ENCODE measurements around the gene FRYL. TPM values are rescaled to one million over a fixed set of nuclear protein-coding genes. Genes with fewer than 3 reads are reported as not detected.
"Not testable (repeated sequence)": the region's sequence is repeated elsewhere in the genome, so short reads cannot be mapped to it uniquely, and the experiment has no call there.

The FRYL gene
- polyA plus RNA-seq, 12 donors = 22.3 to 75.0 (median 29.1) TPM; not detected in 1

DNA sequence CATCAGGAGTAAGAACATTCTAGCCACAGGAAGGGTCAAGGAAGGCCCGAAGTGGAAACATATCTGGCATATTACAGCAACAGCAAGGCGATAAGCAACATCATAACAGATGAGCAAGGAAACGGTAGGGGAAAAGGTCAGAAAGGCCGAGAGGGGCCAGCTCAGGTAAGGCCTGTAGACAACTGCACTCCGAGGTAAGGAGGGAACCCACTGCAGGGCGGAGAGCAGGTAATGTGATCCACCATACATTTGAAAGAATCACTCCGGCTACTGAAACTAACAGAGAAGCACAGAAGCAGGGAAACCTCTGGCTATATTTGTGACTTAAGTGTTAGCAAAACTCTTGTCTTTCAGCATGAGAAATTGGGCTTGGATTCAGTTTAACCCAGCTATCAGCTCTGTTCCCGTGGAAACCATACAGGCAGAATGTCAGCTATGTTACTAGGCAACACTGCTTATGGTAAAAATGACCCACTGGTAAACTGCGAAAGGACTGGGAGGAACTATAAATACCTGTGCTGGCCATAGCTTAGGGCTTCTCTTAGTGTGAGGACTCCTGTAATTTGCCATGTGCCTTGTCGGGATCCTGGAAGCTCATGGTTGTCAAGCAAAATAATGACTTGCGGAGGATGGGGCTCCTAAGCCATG, 31.0 kb downstream of the FRYL start:
- no peak for DNase-seq

DNA sequence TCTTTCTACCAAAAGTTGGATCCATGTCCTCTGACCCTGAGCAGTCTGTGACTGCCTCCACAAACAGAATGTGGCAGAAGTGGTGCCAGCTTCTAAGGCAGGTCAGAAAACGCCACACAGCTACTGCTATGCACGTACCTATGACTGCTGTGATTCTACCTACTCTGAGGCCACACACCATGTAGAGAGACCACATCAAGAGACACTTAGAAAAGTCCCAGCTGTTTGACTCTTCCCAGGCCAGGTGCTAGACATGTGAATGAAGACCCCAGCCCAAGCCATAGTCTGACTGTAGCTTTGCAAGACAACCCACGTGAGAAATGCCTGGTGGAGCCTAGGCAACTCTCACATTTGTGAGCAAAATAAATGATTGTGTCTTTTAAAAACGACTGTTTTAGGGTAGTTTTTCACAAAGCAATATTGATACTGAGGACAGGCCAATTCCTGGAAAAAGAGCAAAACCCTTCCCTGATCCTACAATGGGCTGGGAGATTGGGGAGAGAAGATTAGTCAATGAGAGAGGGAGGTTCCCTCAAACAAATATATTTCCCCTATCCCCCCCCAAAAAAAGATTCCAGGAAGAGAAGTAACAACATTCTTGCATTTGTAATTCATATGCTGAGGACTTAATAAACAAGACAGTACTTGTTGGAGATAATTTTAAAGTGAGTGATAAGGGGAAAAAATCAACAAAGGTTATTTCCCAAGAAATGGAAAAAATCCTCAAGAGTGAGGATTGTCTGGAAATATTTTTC, 33.3 kb downstream of the FRYL start:
- DNase-seq = no peak

DNA sequence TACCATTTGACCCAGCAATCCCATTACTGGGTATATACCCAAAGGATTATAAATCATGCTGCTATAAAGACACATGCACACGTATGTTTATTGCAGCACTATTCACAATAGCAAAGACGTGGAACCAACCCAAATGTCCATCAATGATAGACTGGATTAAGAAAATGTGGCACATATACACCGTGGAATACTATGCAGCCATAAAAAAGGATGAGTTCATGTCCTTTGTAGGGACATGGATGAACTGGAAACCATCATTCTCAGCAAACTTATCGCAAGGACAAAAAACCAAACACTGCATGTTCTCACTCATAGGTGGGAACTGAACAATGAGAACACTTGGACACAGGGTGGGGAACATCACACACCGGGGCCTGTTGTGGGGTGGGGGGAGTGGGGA, 34.9 kb downstream of the FRYL start:
- not testable (repeated sequence) for DNase-seq

DNA sequence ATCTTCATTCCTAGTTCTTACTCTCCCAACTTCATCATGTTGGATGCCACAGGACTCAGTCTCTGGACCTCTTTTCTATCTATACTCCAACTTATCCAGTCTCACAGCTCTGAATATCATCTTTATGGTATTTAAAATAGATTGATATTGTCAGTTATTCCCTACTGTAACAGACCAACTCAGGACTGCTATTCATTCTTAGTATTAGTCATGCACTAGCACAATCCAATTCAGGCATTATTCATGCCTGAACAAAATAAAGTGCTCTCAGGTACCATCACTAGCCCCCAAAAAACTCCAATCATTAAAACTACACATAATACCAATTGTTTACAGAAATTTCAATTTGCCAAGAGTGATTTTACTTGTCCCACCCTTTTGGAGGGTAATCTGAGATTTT, 37.7 kb downstream of the FRYL start:
- no peak for DNase-seq

DNA sequence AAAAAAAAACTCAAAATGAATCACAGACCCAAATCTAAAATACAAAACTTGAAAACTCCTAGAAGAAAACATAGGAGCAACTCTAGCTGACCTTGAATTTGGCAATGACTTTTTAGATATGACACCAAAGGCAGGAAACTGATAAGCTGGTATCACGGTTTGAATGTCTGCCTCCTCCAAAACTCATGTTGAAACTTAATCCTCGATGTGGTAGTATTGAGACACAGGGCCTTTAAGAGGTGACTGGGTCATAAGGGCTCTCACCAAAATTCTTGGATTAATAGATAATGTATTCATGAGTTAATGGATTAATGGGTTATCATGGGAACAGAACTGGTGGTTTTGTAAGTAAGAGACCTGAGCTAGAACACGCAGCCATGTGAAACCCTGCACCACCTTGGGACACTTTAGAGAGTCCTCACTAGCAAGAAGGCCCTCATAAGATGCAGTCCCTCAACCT, 40.5 kb downstream of the FRYL start:
- no peak for DNase-seq

DNA sequence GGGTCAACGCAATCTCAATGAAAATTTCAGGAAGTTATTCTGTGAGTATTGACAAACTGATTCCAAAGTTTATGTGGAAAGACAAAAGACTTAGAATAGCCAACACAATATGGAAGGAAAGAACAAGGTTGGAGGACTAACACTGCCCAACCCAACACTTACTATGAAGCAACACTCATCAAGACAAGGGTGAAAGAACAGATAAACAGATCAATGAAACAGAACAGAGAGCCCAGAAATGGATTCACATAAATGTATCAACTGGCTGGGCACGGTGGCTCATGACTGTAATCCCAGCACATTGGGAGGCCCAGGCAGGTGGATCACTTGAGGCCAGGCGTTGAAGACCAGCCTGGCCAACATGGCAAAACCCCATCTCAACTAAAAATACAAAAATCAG, 41.2 kb downstream of the FRYL start:
- no peak for DNase-seq

DNA sequence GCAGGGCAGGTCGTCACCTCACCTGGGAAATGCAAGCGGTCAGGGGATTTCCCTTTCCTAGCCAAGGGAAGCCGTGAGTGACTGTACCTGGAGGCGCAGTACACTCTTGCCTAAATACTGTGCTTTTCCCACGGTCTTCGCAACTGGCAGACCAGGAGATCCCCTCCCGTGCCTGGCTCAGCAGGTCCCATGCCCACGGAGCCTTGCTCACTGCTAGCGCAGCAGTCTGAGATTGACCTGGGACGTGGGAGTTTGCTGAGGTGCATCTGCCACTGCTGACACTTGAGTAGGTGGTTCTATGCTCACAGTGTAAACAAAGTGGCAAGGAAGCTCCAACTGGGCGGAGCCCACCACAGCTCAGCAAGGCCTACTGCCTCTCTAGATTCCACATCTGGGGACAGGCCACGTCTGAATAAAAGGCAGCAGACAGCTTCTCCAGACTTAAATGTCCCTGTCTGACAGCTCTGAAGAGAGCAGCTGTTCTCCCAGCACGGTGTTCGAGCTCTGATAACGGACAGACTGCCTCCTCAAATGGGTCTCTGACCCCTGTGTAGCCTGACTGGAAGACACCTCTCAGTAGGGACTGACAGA, 51.1 kb downstream of the FRYL start:
- not testable (repeated sequence) for DNase-seq

DNA sequence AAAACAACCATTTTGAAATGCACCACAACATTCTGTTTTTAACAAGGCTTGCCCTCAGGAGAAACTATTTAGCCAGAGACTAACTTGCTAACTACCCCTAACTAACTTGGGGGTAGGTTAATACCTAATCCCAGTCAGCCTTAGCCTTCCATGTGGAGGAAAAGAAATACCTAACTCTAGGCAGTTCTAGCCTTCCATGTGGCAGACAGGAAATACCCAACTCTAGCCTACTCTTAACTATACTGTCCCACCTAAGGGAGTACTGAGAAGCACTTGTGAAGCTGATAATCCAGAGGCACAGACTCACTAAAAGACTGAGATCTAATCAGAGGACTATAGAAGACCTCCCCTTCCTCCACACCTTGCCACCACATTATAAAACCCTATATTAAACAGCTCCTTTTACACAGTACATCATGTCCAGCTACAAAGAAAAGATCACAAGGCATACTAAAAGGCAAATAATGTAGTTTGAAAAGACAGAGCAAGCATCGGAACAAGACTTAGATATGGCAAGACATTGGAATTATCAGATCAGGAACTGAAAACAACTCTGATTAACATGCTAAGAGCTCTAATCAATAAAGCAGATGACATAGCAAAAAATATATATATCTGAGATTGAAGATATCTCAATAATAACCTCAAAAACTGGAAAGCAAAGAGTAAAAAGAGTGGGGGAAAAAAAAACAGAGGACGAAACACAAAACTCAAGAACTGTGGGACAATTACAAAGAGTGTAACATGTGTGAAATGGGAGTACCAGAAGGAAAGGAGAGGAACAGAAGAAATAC, 52.2 kb downstream of the FRYL start:
- DNase-seq = no peak

DNA sequence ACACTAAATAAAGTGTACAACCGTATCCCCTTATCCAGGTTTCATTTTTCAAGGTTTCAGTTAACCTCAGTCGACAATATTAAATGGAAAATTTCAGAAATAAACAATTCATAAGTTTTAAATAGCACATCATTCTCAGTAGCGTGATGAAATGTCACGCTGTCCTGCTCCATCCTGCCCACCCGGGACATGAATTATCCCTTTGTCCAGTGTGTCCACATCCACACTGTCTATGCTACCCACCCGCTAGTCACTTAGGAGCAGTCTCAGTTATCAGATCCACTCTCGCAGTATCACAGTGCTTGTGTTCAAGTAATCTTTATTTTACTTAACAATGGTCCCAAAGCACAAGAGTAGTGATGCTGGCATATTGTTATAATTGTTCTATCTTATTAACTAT, 54.7 kb downstream of the FRYL start:
- DNase-seq = no peak

DNA sequence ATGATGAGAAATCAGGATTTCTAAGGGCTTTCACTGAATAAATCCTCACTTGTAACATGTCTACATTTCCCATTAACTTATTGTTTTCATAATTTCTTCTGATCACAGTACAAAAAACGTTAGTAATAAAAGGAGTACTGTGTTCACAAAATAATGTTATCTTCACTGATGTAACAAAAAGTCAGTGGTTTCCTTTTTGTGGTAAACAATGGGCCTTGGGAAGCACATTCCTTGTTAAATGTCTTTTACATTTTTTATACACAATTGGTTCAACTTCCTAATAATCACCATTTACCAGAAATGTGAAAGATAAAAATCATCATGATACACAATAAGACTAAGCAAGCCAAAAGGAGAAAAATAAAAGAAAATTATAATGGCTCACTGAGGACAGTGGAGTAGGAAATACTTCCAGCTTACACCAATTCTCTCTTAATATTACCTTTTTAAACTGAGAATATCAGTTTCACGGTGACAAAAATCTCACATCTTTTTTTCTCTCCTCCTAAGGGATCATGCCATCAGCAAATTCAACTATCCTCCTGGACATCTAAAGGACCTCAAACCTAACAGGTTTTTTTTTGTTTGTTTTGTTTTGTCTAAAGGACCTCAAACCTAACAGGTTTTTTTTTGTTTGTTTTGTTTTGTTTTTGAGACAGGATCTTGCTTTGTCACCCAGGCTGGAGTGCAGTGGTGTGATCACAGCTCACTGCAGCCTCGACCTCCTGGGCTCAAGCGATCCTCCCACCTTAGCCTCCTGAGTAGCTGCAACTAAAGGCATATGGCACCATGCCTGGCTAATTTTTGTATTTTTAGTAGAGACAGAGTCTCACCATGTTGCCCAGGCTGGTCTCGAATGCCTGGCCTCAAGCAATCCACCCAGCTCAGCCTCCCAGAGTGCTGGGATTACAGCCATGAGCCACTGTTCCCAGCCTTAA, 57.3 kb downstream of the FRYL start:
- no peak for DNase-seq

DNA sequence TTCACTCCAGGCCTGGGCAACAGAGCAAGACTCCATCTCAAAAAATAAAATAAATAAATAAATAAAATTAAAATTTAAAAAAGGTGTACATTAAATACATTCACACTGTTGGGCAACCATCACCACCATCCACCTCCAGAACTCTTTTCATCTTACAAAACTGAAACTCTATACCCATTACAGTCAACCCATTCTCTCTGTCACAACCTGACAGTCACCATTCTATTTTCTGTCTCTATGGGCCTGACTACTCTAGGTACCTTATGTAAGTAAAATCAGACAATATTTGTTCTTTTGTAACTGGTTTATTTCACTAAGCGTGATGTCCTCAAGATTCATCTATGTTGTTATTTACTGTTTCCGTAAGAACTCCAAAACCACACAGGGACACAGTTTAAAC, 59.6 kb downstream of the FRYL start:
- DNase-seq = no peak

DNA sequence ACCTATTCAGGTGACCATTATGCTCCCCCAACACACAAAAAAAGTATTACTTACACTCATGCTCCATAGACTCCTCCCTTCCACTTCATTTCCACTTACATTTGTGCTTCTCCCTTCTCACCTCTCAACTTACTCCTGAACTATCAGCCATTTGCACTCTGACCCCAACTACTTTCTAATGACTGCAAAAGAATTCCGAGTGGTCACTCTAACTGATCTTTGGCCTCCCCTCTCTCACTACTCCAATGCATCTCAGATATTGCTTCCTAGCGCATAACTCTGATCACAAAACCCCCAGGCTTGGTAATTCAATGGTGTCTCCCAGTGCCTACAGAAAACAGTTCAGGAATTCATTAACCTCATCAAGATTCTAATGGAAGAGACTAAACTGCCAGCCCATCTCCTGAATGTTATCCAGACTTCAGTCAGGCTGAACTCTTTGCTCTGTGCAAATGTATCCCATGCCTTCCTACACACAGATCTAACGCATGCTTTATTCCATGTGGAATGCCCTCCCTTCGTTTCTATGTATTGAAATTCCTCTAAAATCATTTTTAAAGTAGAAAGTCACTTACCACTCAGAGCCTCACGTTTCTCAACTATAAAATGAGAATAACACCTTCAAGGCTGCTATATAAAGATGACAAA, 61.1 kb downstream of the FRYL start:
- DNase-seq = no peak

DNA sequence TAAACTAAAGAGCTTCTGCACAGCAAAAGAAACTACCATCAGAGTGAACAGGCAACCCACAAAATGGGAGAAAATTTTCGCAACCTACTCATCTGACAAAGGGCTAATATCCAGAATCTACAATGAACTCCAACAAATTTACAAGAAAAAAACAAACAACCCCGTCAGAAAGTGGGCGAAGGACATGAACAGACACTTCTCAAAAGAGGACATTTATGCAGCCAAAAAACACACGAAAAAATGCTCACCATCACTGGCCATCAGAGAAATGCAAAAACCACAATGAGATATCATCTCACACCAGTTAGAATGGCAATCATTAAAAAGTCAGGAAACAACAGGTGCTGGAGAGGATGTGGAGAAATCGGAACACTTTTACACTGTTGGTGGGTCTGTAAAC, 63.8 kb downstream of the FRYL start:
- DNase-seq = not testable (repeated sequence)

DNA sequence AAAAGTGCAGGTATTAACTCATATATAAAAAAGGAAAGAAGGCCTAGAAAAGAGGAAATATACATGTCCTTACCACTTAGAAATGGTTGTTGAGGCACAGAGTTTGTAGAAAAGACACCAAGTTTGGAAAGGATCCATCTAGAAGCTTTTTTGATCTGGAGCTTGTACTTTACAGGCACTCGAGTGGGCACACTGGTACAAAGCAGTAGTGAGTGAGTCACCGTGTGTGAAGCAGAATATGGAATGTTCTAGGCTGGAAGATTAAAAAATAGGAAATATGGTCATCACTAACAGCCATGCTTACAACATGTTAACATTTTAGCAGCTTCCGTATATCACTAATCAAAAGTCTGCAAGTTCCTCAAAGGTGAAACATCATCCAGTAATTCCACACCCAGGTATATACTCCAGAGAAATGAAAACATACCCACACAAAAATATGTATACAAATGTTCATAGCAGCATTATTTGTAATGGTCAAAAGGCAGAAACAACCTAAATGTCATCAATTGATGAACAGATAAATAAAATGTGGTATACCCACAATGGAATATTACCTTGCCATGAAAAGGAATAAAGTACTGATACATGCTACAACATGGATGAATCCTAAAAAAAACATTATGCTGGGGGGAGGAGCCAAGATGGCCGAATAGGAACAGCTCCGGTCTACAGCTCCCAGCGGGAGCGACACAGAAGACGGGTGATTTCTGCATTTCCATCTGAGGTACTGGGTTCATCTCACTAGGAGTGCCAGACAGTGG, 69.5 kb downstream of the FRYL start:
- no peak for DNase-seq

DNA sequence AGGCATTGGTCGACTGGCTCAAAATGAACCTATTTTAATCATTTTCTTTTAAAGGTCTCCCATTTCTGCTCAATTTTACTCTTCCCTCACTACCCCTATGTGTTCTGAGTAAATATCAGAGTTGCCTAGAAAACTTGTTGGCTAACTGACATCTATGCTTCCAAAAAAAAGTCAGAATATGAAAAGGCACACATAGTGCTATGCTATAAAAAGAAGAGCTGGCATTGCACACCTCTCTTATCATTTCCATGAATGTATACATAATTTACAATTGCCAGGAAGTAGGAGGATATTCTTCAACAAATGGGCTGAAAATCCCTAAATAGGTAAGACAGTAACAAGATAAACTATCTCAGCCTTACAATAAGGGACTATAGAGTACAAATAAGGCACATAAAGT, 70.2 kb downstream of the FRYL start:
- no peak for DNase-seq

DNA sequence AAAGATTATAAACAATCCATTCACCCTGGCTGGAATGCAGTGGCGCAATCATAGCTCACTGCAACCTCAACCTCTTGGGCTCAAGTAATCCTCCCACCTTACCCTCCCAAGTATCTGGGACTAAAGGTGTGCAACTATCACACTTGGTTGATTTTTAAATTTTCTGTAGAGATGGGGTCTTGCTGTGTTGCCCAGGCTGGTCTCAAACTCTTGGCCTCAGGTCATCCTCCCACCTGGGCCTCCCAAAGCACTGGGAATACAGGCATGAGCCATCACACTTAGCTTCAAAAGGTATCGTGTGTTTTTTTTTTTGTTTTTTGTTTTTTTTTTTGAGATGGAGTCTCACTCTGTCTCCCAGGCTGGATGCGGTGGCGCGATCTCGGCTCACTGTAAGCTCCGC, 71.5 kb downstream of the FRYL start:
- DNase-seq = no peak

DNA sequence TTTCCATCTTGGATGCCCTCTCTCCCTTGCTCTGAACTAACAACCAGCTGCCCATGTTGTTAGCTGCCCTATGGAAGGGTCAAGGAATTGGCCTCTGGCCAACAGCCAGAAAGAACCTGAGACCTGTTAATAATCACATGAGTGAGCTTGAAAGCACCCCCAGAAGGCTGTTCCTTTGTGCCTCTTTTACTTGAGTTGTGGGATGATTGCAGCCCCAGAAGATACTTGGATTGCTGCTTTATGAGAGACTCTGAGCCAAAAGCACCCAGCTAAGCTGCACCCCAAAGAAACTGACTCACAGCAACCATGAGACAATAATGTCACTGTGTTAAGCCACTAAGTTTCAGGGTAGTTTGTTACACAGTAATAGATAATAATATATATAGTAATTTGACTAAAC, 73.3 kb downstream of the FRYL start:
- DNase-seq = no peak

DNA sequence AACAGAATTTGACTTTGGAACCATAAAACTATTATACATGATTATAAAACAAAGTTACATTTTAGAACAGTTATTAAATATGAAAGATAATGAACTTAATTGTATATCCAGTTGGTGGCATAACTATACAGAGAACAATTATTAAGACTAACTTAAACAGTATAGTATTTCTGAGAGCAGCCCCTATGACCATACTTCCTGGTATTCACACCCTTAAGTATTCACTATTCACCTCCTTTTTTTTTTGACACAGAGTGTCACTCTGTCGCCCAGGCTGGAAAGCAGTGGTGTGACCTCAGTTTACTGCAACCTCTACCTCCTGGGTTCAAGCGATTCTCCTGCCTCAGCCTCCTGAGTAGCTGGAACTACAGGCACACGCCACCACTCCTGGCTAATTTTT, 74.5 kb downstream of the FRYL start:
- DNase-seq = no peak

DNA sequence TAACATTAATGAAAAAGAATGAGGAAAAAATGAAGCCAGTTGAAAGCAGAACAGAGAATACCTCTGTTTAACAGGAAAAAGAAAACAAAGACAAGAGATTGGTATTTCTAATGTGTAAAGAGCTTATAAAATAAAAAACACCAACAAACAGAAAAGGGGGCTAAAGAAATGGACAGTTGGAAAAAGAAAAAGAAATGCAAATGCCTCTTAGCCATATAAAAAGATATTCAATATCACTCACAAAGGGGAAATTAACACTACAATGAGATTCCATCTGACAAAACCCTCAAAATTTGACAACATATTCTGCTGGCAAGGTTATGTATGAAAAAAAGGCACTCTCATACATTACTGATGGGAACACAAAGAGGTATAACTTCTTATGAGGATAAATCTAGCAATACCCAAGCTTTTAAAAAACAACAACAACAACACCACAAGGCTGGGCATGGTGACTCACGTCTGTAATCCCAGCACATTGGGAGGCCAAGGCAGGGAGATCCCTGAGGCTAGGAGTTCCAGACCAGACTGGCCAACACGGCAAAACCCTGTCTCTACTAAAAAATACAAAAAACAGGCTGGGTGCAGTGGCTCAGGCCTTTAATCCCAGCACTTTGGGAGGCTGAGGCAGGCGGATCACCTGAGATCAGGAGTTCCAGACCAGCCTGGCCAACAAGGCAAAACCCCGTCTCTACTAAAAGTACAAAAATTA, 75.8 kb downstream of the FRYL start:
- DNase-seq = no peak

All from muscle of arm (tissue), 12 donors.